NT2/D1 (cell line): ENCODE data around the gene TMPRSS9.

ENCODE experiments used
- SUZ12 ChIP-seq: IDR thresholded peaks from 2 replicates; pipeline ENCODE4 v1.6.1; 2011; ENCODE audit not compliant: insufficient read length, insufficient read depth; ENCODE audit errors: extremely low read depth
- YY1 ChIP-seq: IDR thresholded peaks from 2 replicates; pipeline ENCODE4 v1.6.1; 2011; ENCODE audit not compliant: insufficient read length, insufficient read depth
- ZNF274 ChIP-seq: IDR thresholded peaks from 2 replicates; pipeline ENCODE4 v1.6.1; 2011; ENCODE audit warnings: mild to moderate bottlenecking, low read depth, low read length

DNA sequence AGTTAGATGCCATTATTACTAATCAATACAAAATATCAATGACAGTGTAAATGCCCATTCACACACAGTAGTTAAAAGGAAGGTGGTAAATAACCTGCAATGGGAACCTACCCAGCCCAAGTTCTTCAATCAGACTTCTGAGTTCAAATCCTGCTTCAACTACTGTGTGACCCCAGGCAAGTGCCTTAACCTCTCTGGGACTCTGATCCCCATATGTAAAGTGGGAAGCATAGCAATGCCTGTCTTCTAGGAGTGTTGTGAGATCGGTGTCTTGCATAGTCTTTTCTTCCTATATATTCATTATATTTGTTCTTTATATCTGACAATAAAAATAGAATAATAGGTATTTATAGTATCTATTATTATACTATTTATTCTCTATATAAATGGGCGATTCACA is 60.4 kb downstream of the TMPRSS9 start:
- no peak for TF ChIP-seq SUZ12
- no peak for TF ChIP-seq YY1
- TF ChIP-seq ZNF274 = no peak
